ENCODE measurements around the gene MAMDC4. TPM values are rescaled to one million over a fixed set of nuclear protein-coding genes. Genes with fewer than 3 reads are reported as not detected.

Gene MAMDC4
- total and polyA plus RNA-seq, 2 of the 13 experiments (the other 11 are each of a cell fraction or from before 2014, with no cell fraction given), result 6.0 to 6.8 TPM

GRCh38 chr9:136882109-136882946 is 30.2 kb downstream of the MAMDC4 start (continued):
- TF ChIP-seq, protein P1, sequence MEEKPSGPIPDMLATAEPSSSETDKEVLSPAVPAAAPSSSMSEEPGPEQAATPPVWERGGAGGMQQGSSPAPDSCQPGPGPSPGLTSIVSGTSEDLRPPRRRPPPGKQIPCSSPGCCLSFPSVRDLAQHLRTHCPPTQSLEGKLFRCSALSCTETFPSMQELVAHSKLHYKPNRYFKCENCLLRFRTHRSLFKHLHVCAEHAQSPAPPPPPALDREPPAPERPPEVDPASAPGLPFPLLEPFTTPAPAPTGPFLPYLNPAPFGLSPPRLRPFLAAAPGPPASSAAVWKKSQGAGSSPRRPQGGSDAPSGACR (CRISPR knock-in tag; IDR thresholded peaks at IDR 0.05), result no peak; the same call in 1 of the 2 replicates
- TF ChIP-seq HES4 (CRISPR knock-in tag; IDR thresholded peaks at IDR 0.05; ENCODE audit: borderline replicate concordance) (peak; percentile 39; the same call in 1 of the 2 replicates), ZBTB21 (CRISPR knock-in tag; IDR thresholded peaks at IDR 0.05) (no peak), FOSL2 (CRISPR knock-in tag; IDR thresholded peaks at IDR 0.05) (peak; percentile 99), PLRG1 (conservative IDR thresholded peaks at IDR 0.05) (no peak), ZBTB10 (CRISPR knock-in tag; IDR thresholded peaks at IDR 0.05; ENCODE audit: borderline replicate concordance) (no peak), TCF12 (IDR thresholded peaks at IDR 0.05) (no peak), TCF12 (CRISPR knock-in tag; IDR thresholded peaks at IDR 0.05) (no peak), SRSF9 (IDR thresholded peaks at IDR 0.05; ENCODE audit: borderline replicate concordance, insufficient read depth, low read depth, low read length, poor library complexity, severe bottlenecking) (no peak), ZNF496 (CRISPR knock-in tag; IDR thresholded peaks at IDR 0.05; ENCODE audit: insufficient replicate concordance) (no peak), TBL1XR1 (IDR thresholded peaks at IDR 0.05; ENCODE audit: borderline replicate concordance, low read length, partially characterized antibody) (no peak), THAP9 (CRISPR knock-in tag; IDR thresholded peaks at IDR 0.05; ENCODE audit: borderline replicate concordance) (peak; percentile 49; the same call in 1 of the 2 replicates), ZNF574 (CRISPR knock-in tag; IDR thresholded peaks at IDR 0.05) (peak; percentile 62)
- TF ChIP-seq, protein P2, sequence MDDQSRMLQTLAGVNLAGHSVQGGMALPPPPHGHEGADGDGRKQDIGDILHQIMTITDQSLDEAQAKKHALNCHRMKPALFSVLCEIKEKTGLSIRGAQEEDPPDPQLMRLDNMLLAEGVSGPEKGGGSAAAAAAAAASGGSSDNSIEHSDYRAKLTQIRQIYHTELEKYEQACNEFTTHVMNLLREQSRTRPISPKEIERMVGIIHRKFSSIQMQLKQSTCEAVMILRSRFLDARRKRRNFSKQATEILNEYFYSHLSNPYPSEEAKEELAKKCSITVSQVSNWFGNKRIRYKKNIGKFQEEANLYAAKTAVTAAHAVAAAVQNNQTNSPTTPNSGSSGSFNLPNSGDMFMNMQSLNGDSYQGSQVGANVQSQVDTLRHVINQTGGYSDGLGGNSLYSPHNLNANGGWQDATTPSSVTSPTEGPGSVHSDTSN (CRISPR knock-in tag; IDR thresholded peaks at IDR 0.05; ENCODE audit: borderline replicate concordance), result no peak
- TF ChIP-seq, protein P3, sequence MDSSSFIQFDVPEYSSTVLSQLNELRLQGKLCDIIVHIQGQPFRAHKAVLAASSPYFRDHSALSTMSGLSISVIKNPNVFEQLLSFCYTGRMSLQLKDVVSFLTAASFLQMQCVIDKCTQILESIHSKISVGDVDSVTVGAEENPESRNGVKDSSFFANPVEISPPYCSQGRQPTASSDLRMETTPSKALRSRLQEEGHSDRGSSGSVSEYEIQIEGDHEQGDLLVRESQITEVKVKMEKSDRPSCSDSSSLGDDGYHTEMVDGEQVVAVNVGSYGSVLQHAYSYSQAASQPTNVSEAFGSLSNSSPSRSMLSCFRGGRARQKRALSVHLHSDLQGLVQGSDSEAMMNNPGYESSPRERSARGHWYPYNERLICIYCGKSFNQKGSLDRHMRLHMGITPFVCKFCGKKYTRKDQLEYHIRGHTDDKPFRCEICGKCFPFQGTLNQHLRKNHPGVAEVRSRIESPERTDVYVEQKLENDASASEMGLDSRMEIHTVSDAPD (CRISPR knock-in tag; IDR thresholded peaks at IDR 0.05), result no peak
